ENCODE data around the gene PCBP1.

DNA sequence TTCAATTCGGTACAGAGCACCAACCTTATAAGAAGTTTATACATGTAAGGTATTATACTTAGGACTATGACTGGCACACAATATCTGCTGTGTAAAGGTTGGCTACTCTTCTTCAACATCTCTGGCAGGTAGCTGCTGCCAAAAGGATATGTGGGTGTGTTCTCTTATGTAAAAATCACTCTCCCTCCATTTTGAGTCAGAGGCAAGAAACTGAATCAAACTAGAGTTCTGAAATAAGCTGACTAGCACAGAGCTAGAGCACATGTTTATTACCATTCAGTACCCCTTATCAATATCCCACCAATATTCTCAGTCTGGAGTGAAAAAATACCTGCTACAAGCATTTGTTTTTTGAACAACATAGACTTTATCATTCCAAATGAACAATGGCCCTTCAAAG is 38.0 kb upstream of the PCBP1 start:
- no peak for TF ChIP-seq POLR2AphosphoS5 (IDR thresholded peaks at IDR 0.05; ENCODE audit: low read depth, low read length)
- TF ChIP-seq POU2F2 (IDR thresholded peaks at IDR 0.05; ENCODE audit: low read depth, low read length): no peak
- no peak for TF ChIP-seq POLR2A (IDR thresholded peaks at IDR 0.05; ENCODE audit: low read depth, low read length)
- TF ChIP-seq PAX5 (IDR thresholded peaks at IDR 0.05; ENCODE audit: insufficient read depth, low read length, severe bottlenecking): no peak
- TF ChIP-seq TAF1 (IDR thresholded peaks at IDR 0.05; ENCODE audit: low read depth, low read length): no peak
